Measurements from ENCODE around the gene RABIF.
"Not testable (repeated sequence)": the region's sequence is repeated elsewhere in the genome, so short reads cannot be mapped to it uniquely, and the experiment has no call there.

The RABIF gene

GRCh38 chr1:202888531-202889360, at the start of gene RABIF:
Gene RABIF, minus strand, starts transcription at chr1:202889149. Its CDS starts 51 bp downstream, at chr1:202889098.
- H3K27ac Mint-ChIP-seq, result peak within 1 kb of the TSS; percentile 96
- H3K36me3 Mint-ChIP-seq, result no peaks in the 10 kb centered on the region

GRCh38 chr1:202938287-202938925, 49.5 kb upstream of the RABIF start:
- Mint-ChIP-seq H3K27me3 (peaks cover 1% of the 10 kb centered on the region), H3K36me3 (peaks cover 2% of the 10 kb centered on the region), H3K27ac (no peak overlapping the region), H3K4me3 (no peak overlapping the region), H3K9me3 (ENCODE audit: low read depth) (no peaks in the 10 kb centered on the region), H3K4me1 (ENCODE audit: low read depth) (peaks cover 5% of the 10 kb centered on the region)

More at GRCh38 chr1:202888531-202889360, at the start of gene RABIF:
- Mint-ChIP-seq H3K9me3 (ENCODE audit: low read depth) (no peaks in the 10 kb centered on the region), H3K27me3 (no peaks in the 10 kb centered on the region), H3K4me3 (peak within 1 kb of the TSS; percentile 93), H3K4me1 (ENCODE audit: low read depth) (peaks cover 22% of the 10 kb centered on the region)

DNA sequence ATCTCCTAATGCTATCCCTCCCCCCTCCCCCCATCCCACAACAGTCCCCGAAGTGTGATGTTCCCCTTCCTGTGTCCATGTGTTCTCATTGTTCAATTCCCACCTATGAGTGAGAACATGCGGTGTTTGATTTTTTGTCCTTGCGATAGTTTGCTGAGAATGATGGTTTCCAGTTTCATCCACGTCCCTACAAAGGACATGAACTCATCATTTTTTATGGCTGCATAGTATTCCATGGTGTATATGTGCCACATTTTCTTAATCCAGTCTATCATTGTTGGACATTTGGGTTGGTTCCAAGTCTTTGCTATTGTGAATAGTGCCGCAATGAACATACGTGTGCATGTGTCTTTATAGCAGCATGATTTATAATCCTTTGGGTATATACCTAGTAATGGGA, 47.5 kb upstream of the RABIF start:
- not testable (repeated sequence) for H3K27me3 Mint-ChIP-seq, H3K4me3 Mint-ChIP-seq, H3K36me3 Mint-ChIP-seq

GRCh38 chr1:202935844-202936243, 46.9 kb upstream of the RABIF start:
- Mint-ChIP-seq H3K9me3 (ENCODE audit: low read depth) (no peaks in the 10 kb centered on the region), H3K27me3 (peaks cover 8% of the 10 kb centered on the region), H3K27ac (no peak overlapping the region), H3K4me3 (no peak overlapping the region), H3K36me3 (peaks cover 2% of the 10 kb centered on the region), H3K4me1 (ENCODE audit: low read depth) (peaks cover 6% of the 10 kb centered on the region)

More for the DNA sequence above, 47.5 kb upstream of the RABIF start:
- H3K4me1 Mint-ChIP-seq (ENCODE audit: low read depth); H3K9me3 Mint-ChIP-seq (ENCODE audit: low read depth); H3K27ac Mint-ChIP-seq: not testable (repeated sequence)

- Mint-ChIP-seq H3K9me3 (ENCODE audit: low read depth) (no peaks in the 10 kb centered on the region), H3K27me3 (peaks cover 10% of the 10 kb centered on the region), H3K4me1 (ENCODE audit: low read depth) (peaks cover 6% of the 10 kb centered on the region), H3K4me3 (no peak overlapping the region), H3K36me3 (peaks cover 2% of the 10 kb centered on the region), H3K27ac (no peak overlapping the region)
Measured at GRCh38 chr1:202934755-202935154, 45.8 kb upstream of the RABIF start.

DNA sequence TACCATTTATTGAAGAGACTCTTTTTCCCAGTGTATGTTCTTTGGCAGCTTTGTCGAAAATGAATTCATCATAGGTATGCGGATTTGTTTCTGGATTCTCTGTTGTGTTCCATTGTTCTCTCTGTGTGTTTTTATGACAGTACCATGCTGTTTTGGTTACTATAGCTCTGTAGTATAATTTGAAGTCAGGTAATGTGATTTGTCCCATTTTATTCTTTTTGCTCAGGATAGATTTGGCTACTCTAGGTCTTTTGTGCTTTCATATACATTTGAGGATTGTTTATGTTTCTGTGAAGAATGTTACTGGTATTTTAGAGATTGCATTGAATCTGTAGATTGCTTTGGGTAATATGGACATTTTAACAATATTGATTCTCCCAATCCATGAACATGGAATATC, 43.5 kb upstream of the RABIF start:
- peaks cover 6% of the 10 kb centered on the region for H3K4me1 Mint-ChIP-seq (ENCODE audit: low read depth)
- no peak overlapping the region for H3K4me3 Mint-ChIP-seq
- peaks cover 2% of the 10 kb centered on the region for H3K36me3 Mint-ChIP-seq
- H3K27ac Mint-ChIP-seq, result no peak overlapping the region
- peaks cover 10% of the 10 kb centered on the region for H3K27me3 Mint-ChIP-seq
- no peaks in the 10 kb centered on the region for H3K9me3 Mint-ChIP-seq (ENCODE audit: low read depth)

DNA sequence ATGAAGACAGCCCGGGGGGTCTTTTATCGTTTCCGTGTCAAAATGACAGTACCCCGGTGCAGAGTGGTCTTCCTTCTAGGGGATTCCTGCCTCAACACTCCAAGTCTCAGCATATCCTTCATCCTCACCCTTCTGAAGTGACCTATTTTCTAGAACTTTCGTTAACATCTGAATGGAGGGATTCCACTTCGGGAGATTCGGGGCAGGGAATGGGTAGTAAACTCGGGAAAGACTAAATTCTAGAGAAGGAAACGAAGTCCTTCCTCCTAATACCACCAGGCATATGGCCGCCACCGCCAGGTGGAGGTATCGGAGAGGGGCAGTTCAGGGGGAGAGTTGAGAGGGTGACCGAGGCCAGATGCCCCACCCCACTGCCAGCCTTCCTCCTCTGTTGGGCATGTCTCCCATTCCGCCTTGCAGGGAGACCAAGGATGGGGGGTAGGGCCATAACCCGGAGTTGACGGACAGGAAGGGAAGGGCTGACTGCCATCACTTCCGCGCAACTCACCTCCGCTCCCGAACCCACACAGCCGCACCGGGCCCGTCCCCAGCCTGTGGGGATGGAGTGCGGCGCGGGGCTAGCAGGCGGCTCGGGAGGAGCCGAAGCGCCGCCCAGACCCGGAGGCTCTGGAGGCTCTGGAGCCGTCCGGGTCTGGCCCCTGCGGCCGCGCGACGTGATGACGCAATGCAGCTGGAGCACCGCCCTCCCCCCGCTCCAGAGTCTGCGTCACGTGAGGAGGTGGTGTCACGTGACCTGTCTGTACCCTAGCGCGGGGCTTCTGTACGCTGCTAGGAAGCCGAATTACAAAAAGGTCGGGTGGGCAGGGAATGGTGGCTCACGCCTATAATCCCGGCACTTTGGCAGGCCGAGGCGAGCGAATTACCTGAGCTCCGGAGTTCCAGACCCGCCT, 37.9 kb upstream of the RABIF start, which contains the start of gene KLHL12:
KLHL12 (minus strand) TSS at position 654 of the 911 bp plus-strand sequence. CDS start 2,072 bp downstream, outside the sequence.
- no peaks in the 10 kb centered on the region for H3K9me3 Mint-ChIP-seq (ENCODE audit: low read depth)
- peaks cover 33% of the 10 kb centered on the region for H3K4me1 Mint-ChIP-seq (ENCODE audit: low read depth)
- H3K27ac Mint-ChIP-seq, result peak within 1 kb of the TSS; percentile 92
- H3K4me3 Mint-ChIP-seq, result peak within 1 kb of the TSS; percentile 94
- H3K36me3 Mint-ChIP-seq, result peaks cover 2% of the 10 kb centered on the region
- peaks cover 2% of the 10 kb centered on the region for H3K27me3 Mint-ChIP-seq

DNA sequence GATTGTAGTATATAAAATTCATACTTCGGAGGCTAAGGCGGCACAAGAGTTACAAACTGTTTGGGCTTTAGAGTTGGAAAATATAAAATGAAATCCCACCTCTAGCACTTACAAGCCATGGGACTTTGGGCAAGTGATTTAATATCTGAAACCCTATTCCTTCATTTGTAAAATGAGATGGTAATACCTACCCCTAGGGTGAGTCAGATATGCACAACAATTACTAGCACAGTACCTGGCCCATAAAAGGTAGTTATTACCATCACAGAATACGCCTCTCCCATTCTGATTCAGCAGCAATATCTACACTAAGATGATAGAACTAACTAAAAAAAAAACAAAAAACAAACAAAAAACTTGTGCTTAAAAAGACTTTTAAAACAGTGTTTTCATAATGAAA, 34.6 kb upstream of the RABIF start:
- Mint-ChIP-seq H3K27me3 (no peaks in the 10 kb centered on the region), H3K4me3 (no peak overlapping the region), H3K27ac (no peak overlapping the region), H3K36me3 (peaks cover 4% of the 10 kb centered on the region), H3K9me3 (ENCODE audit: low read depth) (no peaks in the 10 kb centered on the region), H3K4me1 (ENCODE audit: low read depth) (peaks cover 39% of the 10 kb centered on the region)

DNA sequence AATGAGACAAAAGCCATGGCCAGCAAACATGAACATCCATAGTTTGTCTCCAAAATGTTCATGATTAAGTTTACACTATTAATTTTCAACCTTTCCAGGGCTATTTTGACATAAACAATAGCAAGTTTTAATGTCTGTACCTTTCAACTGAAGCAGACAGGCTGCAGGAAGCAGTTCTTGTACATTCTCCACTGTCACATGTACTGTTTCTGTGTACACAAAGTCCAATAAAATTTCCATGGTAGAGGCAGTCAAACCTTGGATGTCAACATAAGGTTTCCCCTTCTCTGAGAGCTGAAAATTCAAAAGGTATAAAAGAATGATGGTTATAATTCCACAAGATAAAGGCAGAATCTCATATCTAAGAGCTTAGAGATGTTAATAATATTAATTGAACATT, 30.7 kb upstream of the RABIF start:
- H3K36me3 Mint-ChIP-seq, result peaks cover 2% of the 10 kb centered on the region
- no peaks in the 10 kb centered on the region for H3K9me3 Mint-ChIP-seq (ENCODE audit: low read depth)
- H3K4me1 Mint-ChIP-seq (ENCODE audit: low read depth), result peaks cover 26% of the 10 kb centered on the region
- H3K27ac Mint-ChIP-seq, result no peak overlapping the region
- H3K4me3 Mint-ChIP-seq, result no peak overlapping the region
- no peaks in the 10 kb centered on the region for H3K27me3 Mint-ChIP-seq

DNA sequence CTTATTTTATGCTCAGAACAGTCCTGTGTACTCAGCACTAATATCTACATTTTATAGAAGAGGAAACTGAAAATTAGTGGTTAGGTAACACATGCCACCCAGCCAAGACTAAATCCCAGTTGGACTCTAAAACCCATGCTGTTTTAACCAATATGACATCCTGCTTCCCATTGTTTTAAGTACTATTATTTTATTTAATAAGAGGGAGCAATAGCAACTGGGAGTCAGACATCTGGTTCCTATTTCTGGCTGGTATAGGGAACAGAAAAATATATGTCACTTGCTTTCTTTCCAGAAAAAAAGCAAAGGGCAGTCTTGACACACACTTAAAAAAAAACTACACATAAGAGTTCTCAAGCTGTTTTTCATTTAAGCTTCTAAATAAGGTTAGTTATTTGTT, 26.2 kb upstream of the RABIF start:
- Mint-ChIP-seq H3K4me1 (ENCODE audit: low read depth) (peaks cover 5% of the 10 kb centered on the region), H3K4me3 (no peak overlapping the region), H3K27ac (no peak overlapping the region), H3K27me3 (no peaks in the 10 kb centered on the region), H3K36me3 (peaks cover 13% of the 10 kb centered on the region), H3K9me3 (ENCODE audit: low read depth) (no peaks in the 10 kb centered on the region)

- H3K27ac Mint-ChIP-seq; H3K4me1 Mint-ChIP-seq (ENCODE audit: low read depth); H3K4me3 Mint-ChIP-seq; H3K9me3 Mint-ChIP-seq (ENCODE audit: low read depth); H3K27me3 Mint-ChIP-seq: not testable (repeated sequence)
- peaks cover 13% of the 10 kb centered on the region for H3K36me3 Mint-ChIP-seq
Measured at GRCh38 chr1:202912476-202912875, 23.5 kb upstream of the RABIF start.

DNA sequence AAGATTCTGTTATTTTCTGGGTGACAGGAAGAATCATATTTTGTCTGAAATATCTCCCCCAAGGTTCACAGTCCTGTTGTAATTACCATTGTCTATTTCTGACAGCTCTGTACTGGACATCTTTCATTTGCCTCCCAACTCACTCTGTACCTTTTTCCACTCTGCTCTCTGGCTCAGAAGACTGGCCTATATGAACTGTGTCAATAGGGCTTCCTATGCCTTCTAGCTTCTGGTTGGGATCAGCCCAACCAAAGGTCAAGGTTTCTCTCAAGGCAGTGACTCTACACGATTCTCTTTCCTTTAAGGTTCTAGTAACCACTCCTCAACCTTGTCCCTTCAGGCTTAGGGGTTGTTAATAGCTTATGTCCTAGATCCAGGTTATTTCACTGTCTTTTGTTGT, 20.5 kb upstream of the RABIF start:
- Mint-ChIP-seq H3K27ac (no peak overlapping the region), H3K4me1 (ENCODE audit: low read depth) (no peaks in the 10 kb centered on the region), H3K27me3 (no peaks in the 10 kb centered on the region), H3K4me3 (no peak overlapping the region), H3K9me3 (ENCODE audit: low read depth) (no peaks in the 10 kb centered on the region), H3K36me3 (peaks cover 16% of the 10 kb centered on the region)

GRCh38 chr1:202908998-202909397, 20.0 kb upstream of the RABIF start:
- Mint-ChIP-seq H3K36me3 (peaks cover 16% of the 10 kb centered on the region), H3K4me1 (ENCODE audit: low read depth) (no peaks in the 10 kb centered on the region)

GRCh38 chr1:202905331-202905730, 16.4 kb upstream of the RABIF start:
- H3K27ac Mint-ChIP-seq, result no peak overlapping the region
- no peaks in the 10 kb centered on the region for H3K9me3 Mint-ChIP-seq (ENCODE audit: low read depth)
- no peaks in the 10 kb centered on the region for H3K27me3 Mint-ChIP-seq
- H3K36me3 Mint-ChIP-seq, result peaks cover 6% of the 10 kb centered on the region
- H3K4me1 Mint-ChIP-seq (ENCODE audit: low read depth), result no peaks in the 10 kb centered on the region
- H3K4me3 Mint-ChIP-seq, result no peak overlapping the region

More at GRCh38 chr1:202908998-202909397, 20.0 kb upstream of the RABIF start:
- Mint-ChIP-seq H3K27ac (no peak overlapping the region), H3K27me3 (no peaks in the 10 kb centered on the region), H3K9me3 (ENCODE audit: low read depth) (no peaks in the 10 kb centered on the region), H3K4me3 (no peak overlapping the region)

GRCh38 chr1:202903808-202904207, 14.9 kb upstream of the RABIF start:
- not testable (repeated sequence) for H3K4me1 Mint-ChIP-seq (ENCODE audit: low read depth); H3K27ac Mint-ChIP-seq; H3K4me3 Mint-ChIP-seq; H3K36me3 Mint-ChIP-seq; H3K27me3 Mint-ChIP-seq; H3K9me3 Mint-ChIP-seq (ENCODE audit: low read depth)
